Measurements from ENCODE around the gene NFKB1. TPM values are rescaled to one million over a fixed set of nuclear protein-coding genes. Genes with fewer than 3 reads are reported as not detected.

Gene NFKB1
- total and polyA plus RNA-seq, 9 donors, result 18.6 to 45.0 (median 36.6) TPM

DNA sequence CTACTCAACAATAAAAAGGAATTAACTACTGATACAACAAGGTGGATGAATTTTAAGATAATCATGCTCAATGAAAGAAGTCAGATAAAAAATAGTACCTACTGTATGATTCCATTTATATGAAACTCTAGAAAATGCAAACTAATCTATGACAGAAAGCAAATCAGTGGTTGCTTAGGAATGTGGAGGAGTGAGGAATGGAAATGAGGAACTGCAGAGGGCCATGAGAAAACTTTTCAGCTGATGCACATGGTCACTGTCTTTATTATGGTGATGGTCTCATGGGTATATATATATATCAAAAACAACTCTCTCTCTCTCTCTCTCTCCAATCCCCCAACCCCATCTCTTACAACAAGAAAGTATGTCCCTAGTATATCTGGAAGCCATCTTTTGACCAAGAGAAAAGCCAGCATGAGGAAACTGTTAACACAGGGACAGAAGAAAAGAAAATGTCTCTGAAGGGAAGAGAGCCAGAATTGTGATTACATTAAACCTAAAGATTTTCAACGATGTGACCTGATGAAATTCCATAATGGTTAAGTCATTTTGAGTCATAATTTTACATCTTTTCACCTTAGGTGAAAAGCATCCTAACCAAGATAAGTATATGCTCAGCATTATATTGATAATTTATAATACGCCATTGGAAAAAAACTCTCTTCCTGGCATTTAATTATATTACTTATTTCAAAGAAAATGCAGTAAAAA, 8.5 kb upstream of the NFKB1 start:
- no peaks in the 10 kb centered on the region for H3K9me3 ChIP-seq
- H3K4me3 ChIP-seq, result no peak overlapping the region
- H3K4me1 ChIP-seq (ENCODE audit: insufficient read depth), result peaks cover 1% of the 10 kb centered on the region
- TF ChIP-seq POLR2A (IDR thresholded peaks at IDR 0.05) (no peak), CTCF (IDR thresholded peaks at IDR 0.05) (no peak), EP300 (IDR thresholded peaks at IDR 0.05) (no peak)
- no peaks in the 10 kb centered on the region for H3K36me3 ChIP-seq
- intact Hi-C loops (cut with DNase I), result no loop called here
- 61 to 73% (median 73%) methylated on average over 2 of the region's 2 CpGs for WGBS, 3 donors
- no peak overlapping the region for H3K27ac ChIP-seq
- no peak for DNase-seq
- no peaks in the 10 kb centered on the region for H3K27me3 ChIP-seq

DNA sequence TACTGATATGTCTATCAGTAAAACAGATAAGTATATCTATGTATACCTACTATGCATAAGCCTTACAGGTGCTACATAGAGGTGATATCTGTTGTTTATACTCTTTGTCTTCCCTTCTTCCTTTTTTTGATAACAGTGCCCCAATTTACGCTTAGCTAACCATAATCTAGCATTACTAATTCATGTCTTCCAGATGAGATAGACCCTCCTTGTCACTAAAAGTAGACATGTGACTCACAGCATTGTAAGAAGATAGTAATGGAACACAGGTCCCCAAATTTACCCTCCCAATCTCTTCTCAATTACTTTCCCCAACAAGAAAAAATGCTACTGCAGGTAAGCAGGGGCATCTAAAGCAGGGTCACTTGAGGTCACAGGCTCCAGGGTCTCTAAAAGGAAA, 7.9 kb upstream of the NFKB1 start:
- Histone ChIP-seq H3K27ac (no peak overlapping the region), H3K36me3 (no peaks in the 10 kb centered on the region), H3K9me3 (no peaks in the 10 kb centered on the region), H3K4me1 (ENCODE audit: insufficient read depth) (peaks cover 1% of the 10 kb centered on the region), H3K4me3 (no peak overlapping the region), H3K27me3 (no peaks in the 10 kb centered on the region)
- 85 to 96% (median 92%) methylated on average over 1 of the region's 1 CpG for WGBS, 3 donors
- no peak for DNase-seq
- TF ChIP-seq POLR2A (IDR thresholded peaks at IDR 0.05), result no peak
- no peak for TF ChIP-seq CTCF (IDR thresholded peaks at IDR 0.05)
- no peak for TF ChIP-seq EP300 (IDR thresholded peaks at IDR 0.05)
- intact Hi-C loops (cut with DNase I), result no loop called here

DNA sequence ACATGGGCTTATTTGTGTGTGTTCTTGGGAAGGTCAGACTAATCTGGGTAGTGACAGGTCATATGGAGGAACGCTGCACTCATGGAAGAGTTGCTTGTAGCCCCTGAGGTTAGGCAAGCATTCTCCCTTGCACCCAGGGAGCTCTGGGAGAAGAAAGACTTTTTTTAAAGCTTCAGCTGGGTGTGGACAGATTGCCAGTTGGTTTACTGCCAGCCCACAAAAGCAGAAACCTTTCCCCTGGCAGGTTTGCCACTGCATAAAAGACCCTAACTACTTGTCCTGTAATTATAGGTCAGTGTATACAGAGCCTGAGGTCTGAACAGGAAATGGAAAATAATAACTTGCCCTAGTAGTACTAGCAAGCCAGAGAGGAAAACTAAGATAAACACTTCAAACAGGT, 7.4 kb upstream of the NFKB1 start:
- no peaks in the 10 kb centered on the region for H3K27me3 ChIP-seq
- intact Hi-C loops (cut with DNase I), result no loop called here
- DNase-seq, result no peak
- WGBS, 3 donors, result 77 to 85% (median 79%) methylated on average over 1 of the region's 1 CpG
- H3K4me3 ChIP-seq, result no peak overlapping the region
- no peak overlapping the region for H3K27ac ChIP-seq
- TF ChIP-seq POLR2A (IDR thresholded peaks at IDR 0.05) (no peak), EP300 (IDR thresholded peaks at IDR 0.05) (no peak), CTCF (IDR thresholded peaks at IDR 0.05) (no peak)
- no peaks in the 10 kb centered on the region for H3K36me3 ChIP-seq
- H3K9me3 ChIP-seq, result no peaks in the 10 kb centered on the region
- H3K4me1 ChIP-seq (ENCODE audit: insufficient read depth), result peaks cover 1% of the 10 kb centered on the region

DNA sequence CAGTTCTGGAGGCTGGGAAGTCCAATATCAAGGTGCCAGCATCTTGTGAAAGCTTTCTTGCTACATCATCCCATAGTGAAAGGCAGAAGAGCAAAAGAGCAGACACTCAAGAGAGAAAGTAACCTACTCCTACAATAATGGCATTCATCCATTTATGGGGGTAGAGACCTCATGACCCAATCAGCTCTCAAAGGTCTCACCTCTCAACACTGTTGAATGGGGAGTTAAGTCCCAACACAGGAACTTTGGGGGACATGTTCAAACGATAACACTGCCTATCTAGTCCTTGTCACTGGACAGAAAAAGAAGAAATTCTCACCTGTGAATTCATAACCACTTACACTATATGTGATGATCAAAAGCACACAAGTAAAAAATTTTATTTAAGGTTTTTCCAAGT, 6.6 kb upstream of the NFKB1 start:
- Histone ChIP-seq H3K27me3 (no peaks in the 10 kb centered on the region), H3K27ac (no peak overlapping the region), H3K36me3 (no peaks in the 10 kb centered on the region), H3K4me3 (no peak overlapping the region), H3K9me3 (no peaks in the 10 kb centered on the region), H3K4me1 (ENCODE audit: insufficient read depth) (peaks cover 1% of the 10 kb centered on the region)
- intact Hi-C loops (cut with DNase I), result no loop called here
- DNase-seq, result no peak
- no peak for TF ChIP-seq POLR2A (IDR thresholded peaks at IDR 0.05)
- TF ChIP-seq CTCF (IDR thresholded peaks at IDR 0.05), result no peak
- TF ChIP-seq EP300 (IDR thresholded peaks at IDR 0.05), result no peak
- 78 to 94% (median 85%) methylated on average over 1 of the region's 1 CpG for WGBS, 3 donors
